ENCODE measurements around the gene PLEKHF1.

Gene PLEKHF1

DNA sequence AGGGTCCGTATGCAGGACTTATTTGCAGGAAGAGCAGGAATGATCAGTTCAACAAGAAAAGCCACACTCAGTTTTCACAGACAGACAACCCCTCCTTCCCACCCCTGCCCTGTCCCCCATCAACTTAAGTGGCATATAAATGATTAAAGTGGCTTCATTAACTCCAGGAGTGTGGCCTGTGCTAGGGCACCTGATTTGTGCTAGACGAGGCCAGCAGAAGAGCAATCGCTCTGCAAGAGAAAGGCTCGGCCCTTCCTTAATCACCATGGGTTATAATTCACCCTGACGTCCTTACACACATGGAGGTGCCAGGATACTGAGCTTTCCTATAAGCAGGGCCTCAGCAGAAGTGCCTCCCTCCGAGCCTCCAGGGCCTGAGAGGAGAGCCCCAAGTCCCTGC, 35.2 kb downstream of the PLEKHF1 start:
- no peak for DNase-seq
- Histone ChIP-seq H2BK120ac (ENCODE audit: insufficient read depth, low read length, poor library complexity) (no peak overlapping the region), H4K91ac (ENCODE audit: low read depth, low read length) (no peak overlapping the region), H4K12ac (ENCODE audit: low read depth, low read length) (no peak overlapping the region), H2AK5ac (ENCODE audit: low read length) (no peak overlapping the region), H3K79me2 (ENCODE audit: control insufficient read depth, insufficient read depth, low read length, poor library complexity) (no peaks in the 10 kb centered on the region), H4K8ac (ENCODE audit: low read depth, low read length) (no peak overlapping the region), H3K14ac (ENCODE audit: low read length) (no peak overlapping the region), H2AFZ (ENCODE audit: insufficient read depth, low read length, poor library complexity) (no peak overlapping the region), H3K23ac (ENCODE audit: low read length) (no peak overlapping the region), H3K79me1 (ENCODE audit: low read length) (no peaks in the 10 kb centered on the region), H3K36me3 (ENCODE audit: control insufficient read depth in 1 of 2, insufficient read depth in 2 of 2, low read length in 2 of 2) (peaks cover 14 to 15% of the 10 kb centered on the region in 2 experiments), H2BK12ac (ENCODE audit: low read length) (no peak overlapping the region), H2BK5ac (ENCODE audit: low read depth, low read length, poor library complexity) (no peak overlapping the region), H3K9ac (ENCODE audit: low read length) (no peak overlapping the region), H3K4me1 (ENCODE audit: control insufficient read depth in 1 of 2, insufficient read depth in 2 of 2, low read length in 2 of 2) (no peaks in the 10 kb centered on the region), H3K27ac (ENCODE audit: low read depth, low read length) (no peak overlapping the region), H3K4me3 (ENCODE audit: low read depth, low read length) (no peak overlapping the region), H3K18ac (ENCODE audit: low read length) (no peak overlapping the region), H3K9me3 (ENCODE audit: insufficient read depth, low read depth, low read length) (peaks cover 9% of the 10 kb centered on the region), H3K4me2 (ENCODE audit: low read length) (no peak overlapping the region), H3K27me3 (ENCODE audit: insufficient read depth, low read length) (no peaks in the 10 kb centered on the region), H3K4ac (ENCODE audit: low read depth, low read length) (no peak overlapping the region)
- WGBS (ENCODE audit: extremely low coverage, insufficient coverage, insufficient read length), result no CpG with 5 or more reads among the region's 6 CpGs

DNA sequence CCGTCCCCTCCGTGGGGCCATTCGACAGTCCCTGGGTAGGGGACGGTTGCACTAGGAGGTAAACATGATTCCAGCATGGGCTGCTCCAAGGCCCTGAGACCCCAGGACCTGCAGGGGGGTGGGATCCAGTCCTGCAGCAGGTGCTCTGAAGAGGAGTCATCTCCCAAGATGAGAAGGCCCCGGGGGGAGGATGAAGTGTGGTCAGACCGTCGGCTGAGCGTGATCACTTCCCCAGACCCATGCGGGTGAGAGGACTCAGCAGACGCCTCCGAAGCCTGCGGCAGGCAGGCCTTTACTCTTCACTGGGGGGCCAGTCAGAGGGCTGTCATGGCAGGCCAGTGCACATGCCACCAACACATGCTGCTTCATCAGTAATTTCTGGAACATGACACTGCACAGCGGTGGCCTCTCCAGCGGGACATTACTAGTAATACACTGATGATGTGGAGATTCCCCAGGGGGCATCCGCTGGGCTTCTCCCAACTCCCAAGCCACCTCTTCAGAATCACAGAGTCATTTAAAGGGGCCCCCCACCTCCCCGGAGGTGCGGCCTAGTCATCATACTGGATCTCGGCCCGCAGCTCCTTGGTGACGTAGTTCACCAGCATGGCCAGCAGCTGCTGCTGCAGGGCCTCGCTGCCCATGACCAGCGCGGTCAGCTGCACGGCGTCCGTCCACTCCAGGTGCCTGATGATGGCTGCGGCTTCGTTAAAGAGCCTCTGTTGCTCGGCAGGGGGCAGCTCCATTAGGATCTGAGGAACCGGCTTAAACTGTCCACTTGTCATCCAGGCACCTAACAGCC, 37.1 kb downstream of the PLEKHF1 start:
- Histone ChIP-seq H3K9me3 (ENCODE audit: insufficient read depth, low read depth, low read length) (peaks cover 2% of the 10 kb centered on the region), H4K12ac (ENCODE audit: low read depth, low read length) (no peak overlapping the region)

DNA sequence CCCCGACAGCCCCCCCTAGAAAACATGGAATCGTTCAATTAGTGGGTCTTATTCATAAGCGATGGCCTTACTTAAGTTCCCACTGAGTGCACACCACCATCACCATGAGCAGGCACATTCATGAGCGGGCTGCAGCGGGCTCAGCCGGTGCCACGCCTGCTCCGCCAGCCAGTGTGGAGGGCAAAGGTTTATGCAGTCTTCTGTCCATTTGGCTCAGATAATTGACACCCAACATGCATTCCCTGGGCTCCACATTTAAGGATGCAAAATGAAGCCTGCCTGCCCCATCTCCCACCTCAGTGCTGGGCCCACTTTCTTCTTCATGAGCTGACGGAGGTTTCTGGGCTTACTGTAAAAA, 37.7 kb downstream of the PLEKHF1 start:
- Histone ChIP-seq H3K9me3 (ENCODE audit: insufficient read depth, low read depth, low read length) (peaks cover 2% of the 10 kb centered on the region), H2BK5ac (ENCODE audit: low read depth, low read length, poor library complexity) (no peak overlapping the region), H3K79me2 (ENCODE audit: control insufficient read depth, insufficient read depth, low read length, poor library complexity) (no peaks in the 10 kb centered on the region), H3K4me2 (ENCODE audit: low read length) (no peak overlapping the region), H3K4me1 (ENCODE audit: control insufficient read depth in 1 of 2, insufficient read depth in 2 of 2, low read length in 2 of 2) (no peaks in the 10 kb centered on the region), H3K27me3 (ENCODE audit: insufficient read depth, low read length) (no peaks in the 10 kb centered on the region), H4K8ac (ENCODE audit: low read depth, low read length) (no peak overlapping the region), H3K36me3 (ENCODE audit: control insufficient read depth in 1 of 2, insufficient read depth in 2 of 2, low read length in 2 of 2) (peaks cover 24 to 27% of the 10 kb centered on the region in 2 experiments), H3K79me1 (ENCODE audit: low read length) (no peaks in the 10 kb centered on the region), H4K12ac (ENCODE audit: low read depth, low read length) (no peak overlapping the region), H4K91ac (ENCODE audit: low read depth, low read length) (no peak overlapping the region), H3K27ac (ENCODE audit: low read depth, low read length) (no peak overlapping the region), H3K4me3 (ENCODE audit: low read depth, low read length) (no peak overlapping the region), H3K9ac (ENCODE audit: low read length) (no peak overlapping the region), H3K23ac (ENCODE audit: low read length) (no peak overlapping the region), H2AK5ac (ENCODE audit: low read length) (no peak overlapping the region), H2BK120ac (ENCODE audit: insufficient read depth, low read length, poor library complexity) (no peak overlapping the region), H3K18ac (ENCODE audit: low read length) (no peak overlapping the region), H3K4ac (ENCODE audit: low read depth, low read length) (no peak overlapping the region), H3K14ac (ENCODE audit: low read length) (no peak overlapping the region), H2BK12ac (ENCODE audit: low read length) (no peak overlapping the region), H2AFZ (ENCODE audit: insufficient read depth, low read length, poor library complexity) (no peak overlapping the region)
- WGBS (ENCODE audit: extremely low coverage, insufficient coverage, insufficient read length), result no CpG with 5 or more reads among the region's 9 CpGs
- DNase-seq, result no peak

More for the DNA sequence above, 37.1 kb downstream of the PLEKHF1 start:
- H2BK5ac ChIP-seq (ENCODE audit: low read depth, low read length, poor library complexity), result no peak overlapping the region
- no peak overlapping the region for H2AFZ ChIP-seq (ENCODE audit: insufficient read depth, low read length, poor library complexity)
- WGBS (ENCODE audit: extremely low coverage, insufficient coverage, insufficient read length), result no CpG with 5 or more reads among the region's 30 CpGs
- no peak overlapping the region for H2AK5ac ChIP-seq (ENCODE audit: low read length)
- no peak overlapping the region for H3K4ac ChIP-seq (ENCODE audit: low read depth, low read length)
- no peaks in the 10 kb centered on the region for H3K79me1 ChIP-seq (ENCODE audit: low read length)
- H3K4me2 ChIP-seq (ENCODE audit: low read length), result no peak overlapping the region
- no peaks in the 10 kb centered on the region for H3K4me1 ChIP-seq (ENCODE audit: control insufficient read depth in 1 of 2, insufficient read depth in 2 of 2, low read length in 2 of 2)
- H3K14ac ChIP-seq (ENCODE audit: low read length), result no peak overlapping the region
- no peaks in the 10 kb centered on the region for H3K79me2 ChIP-seq (ENCODE audit: control insufficient read depth, insufficient read depth, low read length, poor library complexity)
- no peak overlapping the region for H3K9ac ChIP-seq (ENCODE audit: low read length)
- peak; percentile 59 to 70 for DNase-seq
- no peak overlapping the region for H3K23ac ChIP-seq (ENCODE audit: low read length)
- H2BK12ac ChIP-seq (ENCODE audit: low read length), result no peak overlapping the region
- no peak overlapping the region for H3K27ac ChIP-seq (ENCODE audit: low read depth, low read length)
- no peak overlapping the region for H3K4me3 ChIP-seq (ENCODE audit: low read depth, low read length)
- H4K8ac ChIP-seq (ENCODE audit: low read depth, low read length), result no peak overlapping the region
- H3K18ac ChIP-seq (ENCODE audit: low read length), result no peak overlapping the region
- H4K91ac ChIP-seq (ENCODE audit: low read depth, low read length), result no peak overlapping the region
- no peak overlapping the region for H2BK120ac ChIP-seq (ENCODE audit: insufficient read depth, low read length, poor library complexity)
- H3K36me3 ChIP-seq (ENCODE audit: control insufficient read depth in 1 of 2, insufficient read depth in 2 of 2, low read length in 2 of 2), result peaks cover 22 to 24% of the 10 kb centered on the region in 2 experiments
- H3K27me3 ChIP-seq (ENCODE audit: insufficient read depth, low read length), result no peaks in the 10 kb centered on the region

DNA sequence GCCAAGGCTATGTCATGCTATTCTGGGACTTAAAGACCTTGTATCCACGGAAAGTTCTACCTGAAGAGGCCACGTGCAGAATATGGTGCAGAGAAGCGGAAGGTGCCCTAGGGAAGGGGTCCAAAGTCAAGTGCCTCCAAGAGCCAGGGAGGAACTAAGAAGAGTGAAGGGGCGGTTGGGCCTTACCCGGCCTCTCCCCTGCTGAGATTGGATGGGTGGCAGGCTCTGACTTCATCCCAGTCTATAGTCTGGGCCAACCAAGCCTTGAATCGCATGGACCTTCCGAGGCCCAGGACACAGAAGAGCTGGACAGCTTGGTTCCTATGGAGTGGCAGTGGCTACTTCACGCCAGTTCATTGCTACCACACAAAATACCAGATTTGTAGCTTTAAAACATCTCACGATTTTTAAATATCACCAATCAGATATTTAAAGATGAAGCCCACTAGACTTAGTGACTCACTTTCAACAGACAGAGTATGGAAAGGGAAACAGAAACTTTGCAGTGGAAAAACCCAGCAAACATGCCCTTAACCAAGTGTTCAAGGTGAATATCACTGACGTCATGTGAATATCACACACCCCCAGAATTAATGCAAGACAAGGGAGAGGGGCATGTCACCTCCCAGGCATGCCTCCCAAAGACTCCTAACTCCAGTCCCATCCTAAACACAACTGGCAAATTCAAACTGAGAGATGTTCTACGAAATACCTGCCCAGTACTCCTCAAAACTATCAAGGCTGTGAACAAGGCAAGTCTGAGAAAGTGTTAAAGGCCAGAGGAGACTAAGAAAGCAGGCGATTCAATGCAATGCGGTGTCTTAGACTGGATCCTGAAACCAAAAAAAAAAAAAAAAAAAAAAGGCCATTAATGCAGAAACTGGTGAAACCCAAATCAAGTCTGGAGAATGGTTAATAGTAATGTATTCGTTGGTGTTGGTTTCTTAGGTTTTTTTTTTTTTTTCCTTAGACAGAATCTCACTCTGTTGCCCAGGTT, 39.6 kb downstream of the PLEKHF1 start:
- H2BK120ac ChIP-seq (ENCODE audit: insufficient read depth, low read length, poor library complexity), result no peak overlapping the region
- no peak overlapping the region for H3K4ac ChIP-seq (ENCODE audit: low read depth, low read length)
- H3K36me3 ChIP-seq (ENCODE audit: control insufficient read depth in 1 of 2, insufficient read depth in 2 of 2, low read length in 2 of 2), result peaks cover 27 to 32% of the 10 kb centered on the region in 2 experiments
- no peak overlapping the region for H3K4me3 ChIP-seq (ENCODE audit: low read depth, low read length)
- peaks cover 2% of the 10 kb centered on the region for H3K9me3 ChIP-seq (ENCODE audit: insufficient read depth, low read depth, low read length)
- no peak overlapping the region for H3K27ac ChIP-seq (ENCODE audit: low read depth, low read length)
- no peak overlapping the region for H4K12ac ChIP-seq (ENCODE audit: low read depth, low read length)
- H3K18ac ChIP-seq (ENCODE audit: low read length), result no peak overlapping the region
- no peak overlapping the region for H2BK5ac ChIP-seq (ENCODE audit: low read depth, low read length, poor library complexity)
- no peak overlapping the region for H2AFZ ChIP-seq (ENCODE audit: insufficient read depth, low read length, poor library complexity)
- WGBS (ENCODE audit: extremely low coverage, insufficient coverage, insufficient read length), result no CpG with 5 or more reads among the region's 14 CpGs
- peaks cover 5% of the 10 kb centered on the region in 2 experiments for H3K4me1 ChIP-seq (ENCODE audit: control insufficient read depth in 1 of 2, insufficient read depth in 2 of 2, low read length in 2 of 2)
- H3K9ac ChIP-seq (ENCODE audit: low read length), result no peak overlapping the region
- no peak overlapping the region for H2BK12ac ChIP-seq (ENCODE audit: low read length)
- H4K8ac ChIP-seq (ENCODE audit: low read depth, low read length), result no peak overlapping the region
- no peak overlapping the region for H3K14ac ChIP-seq (ENCODE audit: low read length)
- H3K23ac ChIP-seq (ENCODE audit: low read length), result no peak overlapping the region
- no peak overlapping the region for H4K91ac ChIP-seq (ENCODE audit: low read depth, low read length)
- H2AK5ac ChIP-seq (ENCODE audit: low read length), result no peak overlapping the region
- H3K79me1 ChIP-seq (ENCODE audit: low read length), result no peaks in the 10 kb centered on the region
- no peaks in the 10 kb centered on the region for H3K27me3 ChIP-seq (ENCODE audit: insufficient read depth, low read length)
- DNase-seq, result no peak
- no peaks in the 10 kb centered on the region for H3K79me2 ChIP-seq (ENCODE audit: control insufficient read depth, insufficient read depth, low read length, poor library complexity)
- H3K4me2 ChIP-seq (ENCODE audit: low read length), result no peak overlapping the region

Data from trophoblast cell (in vitro differentiated cells and primary cell).